Measurements from ENCODE around the gene MYO1F. TPM values are rescaled to one million over a fixed set of nuclear protein-coding genes. Genes with fewer than 3 reads are reported as not detected.

Gene MYO1F
- total and polyA plus RNA-seq, 3 experiments from 2014 or later = 68.0 to 161 (median 81.3) TPM

Other genes with a start within 250 kb of the MYO1F start
- 1 to 10 TPM in 1 of 2 experiments, under 1 TPM in 1; 0.97 to 1.1 TPM for gene KANK3, start 234.2 kb downstream of the MYO1F start, total RNA-seq
- gene KANK3, start 234.2 kb downstream of the MYO1F start, polyA plus RNA-seq = 3.6 TPM
- not detected for gene ANGPTL4, start 213.3 kb downstream of the MYO1F start, total RNA-seq
- gene ANGPTL4, start 213.3 kb downstream of the MYO1F start, polyA plus RNA-seq = 0.28 TPM
- 10 to 100 TPM; 61.7 to 69.7 TPM for gene RAB11B, start 187.1 kb downstream of the MYO1F start, total RNA-seq
- gene RAB11B, start 187.1 kb downstream of the MYO1F start, polyA plus RNA-seq = 87.4 TPM
- 10 to 100 TPM; 13.1 to 14.1 TPM for gene MARCHF2, start 164.1 kb downstream of the MYO1F start, total RNA-seq
- gene MARCHF2, start 164.1 kb downstream of the MYO1F start, polyA plus RNA-seq = 51.0 TPM
- gene HNRNPM, start 132.5 kb downstream of the MYO1F start, total RNA-seq = 100 to 1,000 TPM; 336 to 338 TPM
- gene HNRNPM, start 132.5 kb downstream of the MYO1F start, polyA plus RNA-seq = 311 TPM
- gene PRAM1, start 74.8 kb downstream of the MYO1F start, total RNA-seq = under 1 TPM; 0.55 to 0.64 TPM
- gene PRAM1, start 74.8 kb downstream of the MYO1F start, polyA plus RNA-seq = 0.39 TPM
- gene ZNF414, start 63.3 kb downstream of the MYO1F start, total RNA-seq = 10 to 100 TPM; 25.7 to 26.0 TPM
- 18.0 TPM for gene ZNF414, start 63.3 kb downstream of the MYO1F start, polyA plus RNA-seq
- 10 to 100 TPM; 13.2 to 16.2 TPM for gene ADAMTS10, start 33.3 kb upstream of the MYO1F start, total RNA-seq
- gene ADAMTS10, start 33.3 kb upstream of the MYO1F start, polyA plus RNA-seq = 1.3 TPM
- gene NFILZ, start 53.2 kb upstream of the MYO1F start, total RNA-seq = not detected
- gene NFILZ, start 53.2 kb upstream of the MYO1F start, polyA plus RNA-seq = not detected
- not detected for gene ACTL9, start 121.4 kb upstream of the MYO1F start, total RNA-seq
- not detected for gene ACTL9, start 121.4 kb upstream of the MYO1F start, polyA plus RNA-seq
- gene OR2Z1, start 144.2 kb upstream of the MYO1F start, total RNA-seq = not detected
- gene OR2Z1, start 144.2 kb upstream of the MYO1F start, polyA plus RNA-seq = not detected

Measured in CD8-positive, alpha-beta memory T cell (primary cell).